Fibroblast of lung (primary cell): Measurements from ENCODE around the gene CDKAL1.

Source experiments
- CTCF ChIP-seq, 2 donors: IDR thresholded peaks in 1 of 2; conservative IDR thresholded peaks in 1 of 2; 1 replicate in 1 of 2; 2 replicates in 1 of 2; pipeline ENCODE4 v1.5.1; 2011 to 2012; ENCODE audit warnings: low read length in 2 of 2, control low read depth in 1 of 2, inconsistent platforms in 1 of 2, low read depth in 1 of 2, mild to moderate bottlenecking in 1 of 2
- EZH2 ChIP-seq: IDR thresholded peaks from 2 replicates; pipeline ENCODE4 v1.5.1; 2012; ENCODE audit warnings: low read length, control low read depth, mild to moderate bottlenecking; ENCODE audit errors: missing control alignments

- TF ChIP-seq CTCF (conservative IDR thresholded peaks at IDR 0.05 in 1 of 2, IDR thresholded peaks at IDR 0.05 in 1 of 2; ENCODE audit: low read depth in 1 of 2, low read length in 2 of 2), result no peak
- TF ChIP-seq EZH2, result no peak
These were observed 70.8 kb downstream of the CDKAL1 start for GRCh38 chr6:20605061-20605460.
